ENCODE measurements around the gene SORBS1.

GRCh38 chr10:95273393-95274312 is 287.5 kb downstream of the SORBS1 start:
- TF ChIP-seq, protein P1, sequence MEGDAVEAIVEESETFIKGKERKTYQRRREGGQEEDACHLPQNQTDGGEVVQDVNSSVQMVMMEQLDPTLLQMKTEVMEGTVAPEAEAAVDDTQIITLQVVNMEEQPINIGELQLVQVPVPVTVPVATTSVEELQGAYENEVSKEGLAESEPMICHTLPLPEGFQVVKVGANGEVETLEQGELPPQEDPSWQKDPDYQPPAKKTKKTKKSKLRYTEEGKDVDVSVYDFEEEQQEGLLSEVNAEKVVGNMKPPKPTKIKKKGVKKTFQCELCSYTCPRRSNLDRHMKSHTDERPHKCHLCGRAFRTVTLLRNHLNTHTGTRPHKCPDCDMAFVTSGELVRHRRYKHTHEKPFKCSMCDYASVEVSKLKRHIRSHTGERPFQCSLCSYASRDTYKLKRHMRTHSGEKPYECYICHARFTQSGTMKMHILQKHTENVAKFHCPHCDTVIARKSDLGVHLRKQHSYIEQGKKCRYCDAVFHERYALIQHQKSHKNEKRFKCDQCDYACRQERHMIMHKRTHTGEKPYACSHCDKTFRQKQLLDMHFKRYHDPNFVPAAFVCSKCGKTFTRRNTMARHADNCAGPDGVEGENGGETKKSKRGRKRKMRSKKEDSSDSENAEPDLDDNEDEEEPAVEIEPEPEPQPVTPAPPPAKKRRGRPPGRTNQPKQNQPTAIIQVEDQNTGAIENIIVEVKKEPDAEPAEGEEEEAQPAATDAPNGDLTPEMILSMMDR (IDR thresholded peaks at IDR 0.05; ENCODE audit: poor library complexity, severe bottlenecking): no peak
- TF ChIP-seq RAD21 (conservative IDR thresholded peaks at IDR 0.05): no peak
- no peak for TF ChIP-seq MXI1 (conservative IDR thresholded peaks at IDR 0.05; ENCODE audit: poor library complexity, severe bottlenecking)
- no peak for TF ChIP-seq POLR2AphosphoS5 (IDR thresholded peaks at IDR 0.05)
- no peak for TF ChIP-seq EP300 (conservative IDR thresholded peaks at IDR 0.05; ENCODE audit: poor library complexity, severe bottlenecking)
- no peak for TF ChIP-seq SMC3 (conservative IDR thresholded peaks at IDR 0.05; ENCODE audit: poor library complexity)

Measured in neural cell (in vitro differentiated cells).